ENCODE measurements around the gene POU2F2.
"Not testable (repeated sequence)": the region's sequence is repeated elsewhere in the genome, so short reads cannot be mapped to it uniquely, and the experiment has no call there.

The POU2F2 gene

DNA sequence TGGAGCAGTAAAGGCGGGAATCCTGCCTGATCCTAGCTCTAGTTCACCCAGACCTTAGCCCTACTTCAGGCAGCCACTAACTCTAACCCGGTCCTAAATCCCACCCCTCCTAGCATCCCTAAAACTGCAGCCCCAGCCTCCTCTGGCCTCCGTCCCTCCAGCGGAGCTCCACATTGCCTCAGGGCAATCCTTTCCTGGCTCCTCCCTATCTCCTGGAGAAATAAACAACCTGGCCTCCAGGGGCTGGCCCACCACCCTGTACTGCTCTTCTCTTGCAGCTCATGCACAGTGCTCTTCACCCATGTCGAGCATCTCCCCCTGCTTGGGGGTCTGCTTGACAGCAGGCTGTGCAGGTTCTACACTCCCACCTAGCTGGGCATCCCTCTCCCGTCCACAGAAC, 6.7 kb downstream of the POU2F2 start:
- DNase-seq (ENCODE audit: low read depth) = no peak

DNA sequence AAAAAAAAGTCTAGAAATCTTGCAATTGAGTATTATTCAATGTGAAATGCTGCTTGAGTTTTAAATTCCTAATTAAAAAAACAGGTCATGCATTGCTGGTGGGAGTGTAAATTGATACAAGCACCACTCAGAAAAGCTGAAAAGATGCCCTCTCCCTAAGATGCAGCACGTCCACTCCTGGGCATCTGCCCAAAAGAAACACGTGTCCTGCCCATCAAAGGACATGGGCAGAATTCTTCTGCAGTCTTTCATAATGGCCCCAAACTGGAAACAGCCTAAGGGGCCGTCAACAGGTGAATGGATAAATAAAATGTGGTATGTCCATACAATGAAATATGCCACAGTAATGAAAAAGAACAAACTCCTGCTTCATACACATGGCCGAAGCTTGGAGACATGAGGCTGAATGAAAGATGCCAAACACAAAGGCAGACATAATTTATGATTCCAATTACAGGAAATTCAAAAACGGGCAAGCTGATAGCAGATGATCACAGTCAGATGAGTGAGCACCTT, 7.8 kb downstream of the POU2F2 start:
- no peak for DNase-seq (ENCODE audit: low read depth)

DNA sequence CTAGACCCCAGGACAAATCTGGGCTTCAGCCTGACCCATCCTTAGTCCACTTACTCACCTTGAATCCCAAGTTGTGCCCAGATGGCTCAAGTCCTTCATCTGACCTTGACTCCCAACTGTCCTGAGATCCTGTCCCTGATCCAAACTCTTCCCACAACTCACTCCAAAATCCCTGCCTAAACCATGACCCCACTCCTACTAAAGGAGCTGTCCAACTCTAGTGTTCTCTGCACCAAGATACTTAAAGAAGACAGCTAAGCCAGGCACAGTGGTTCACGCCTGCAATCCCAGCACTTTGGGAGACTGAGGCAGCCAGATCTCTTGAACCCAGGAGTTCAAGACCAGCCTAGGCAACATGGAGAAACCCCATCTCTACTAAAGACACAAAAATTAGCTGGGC, 8.5 kb downstream of the POU2F2 start:
- no peak for DNase-seq (ENCODE audit: low read depth)

DNA sequence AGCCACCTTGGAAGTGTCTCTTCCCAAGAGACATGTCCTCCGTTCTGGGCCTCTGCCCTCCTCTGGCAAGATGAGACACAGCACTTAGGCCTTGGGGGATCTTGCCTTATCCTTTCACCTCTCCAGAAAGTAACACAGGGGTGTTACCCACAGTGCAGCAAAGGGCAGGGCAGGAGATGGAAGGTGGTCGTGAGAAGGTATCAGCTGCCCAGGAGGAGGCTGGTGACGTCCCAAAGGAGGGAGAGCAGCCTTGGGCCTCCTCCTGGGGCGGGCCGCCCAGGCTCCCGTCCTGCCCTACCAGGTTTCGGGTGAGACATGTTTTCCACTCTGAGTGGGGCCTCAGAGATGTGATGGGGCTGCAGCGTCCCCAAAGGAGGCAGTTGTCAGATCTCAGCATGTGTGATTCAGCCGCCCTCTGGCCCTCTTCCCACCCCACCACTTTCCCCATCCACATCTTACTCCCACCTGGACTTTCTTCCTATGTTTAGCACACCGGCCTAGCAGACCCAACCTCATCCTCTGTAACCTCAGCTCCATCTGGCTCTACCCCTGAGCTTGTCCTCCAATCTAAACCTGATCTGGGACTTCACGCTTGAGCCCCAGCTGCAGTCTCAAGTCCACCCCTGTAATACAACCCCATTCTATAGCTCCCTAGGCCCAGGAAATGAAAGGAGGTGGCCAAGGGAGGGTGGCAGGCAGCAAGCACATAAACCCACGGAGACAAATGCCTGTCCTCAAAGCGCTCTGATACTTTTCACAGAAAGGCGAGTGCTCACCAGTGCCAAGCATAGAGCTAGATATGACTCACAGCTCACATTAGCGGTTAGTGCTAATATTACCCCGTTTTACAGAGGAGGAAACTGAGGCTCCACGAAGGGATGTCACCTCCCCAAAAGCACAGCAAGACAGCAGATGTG, 9.3 kb downstream of the POU2F2 start:
- DNase-seq (ENCODE audit: low read depth) = no peak

DNA sequence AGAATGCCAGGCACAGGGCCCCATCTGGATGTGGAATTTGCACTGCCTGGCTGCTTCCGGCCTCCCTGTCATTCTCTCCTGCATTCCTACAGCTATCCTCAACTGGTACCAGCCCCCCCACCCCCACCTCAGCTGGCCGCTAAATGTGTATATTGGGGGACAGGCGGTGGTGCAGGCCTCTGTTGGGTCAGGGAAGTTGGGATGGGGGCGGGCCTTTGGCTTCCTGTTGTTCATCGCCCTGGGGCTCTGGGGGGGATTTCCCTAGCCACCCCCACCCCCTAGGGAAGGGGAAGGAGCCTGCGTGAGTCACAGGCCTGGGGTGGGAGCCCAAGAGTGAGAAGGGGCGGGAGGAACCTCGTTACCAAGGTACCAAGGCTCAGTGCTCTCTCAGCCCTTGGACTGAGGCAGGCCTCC, 10.6 kb downstream of the POU2F2 start:
- peak; percentile 69 for DNase-seq (ENCODE audit: low read depth)

DNA sequence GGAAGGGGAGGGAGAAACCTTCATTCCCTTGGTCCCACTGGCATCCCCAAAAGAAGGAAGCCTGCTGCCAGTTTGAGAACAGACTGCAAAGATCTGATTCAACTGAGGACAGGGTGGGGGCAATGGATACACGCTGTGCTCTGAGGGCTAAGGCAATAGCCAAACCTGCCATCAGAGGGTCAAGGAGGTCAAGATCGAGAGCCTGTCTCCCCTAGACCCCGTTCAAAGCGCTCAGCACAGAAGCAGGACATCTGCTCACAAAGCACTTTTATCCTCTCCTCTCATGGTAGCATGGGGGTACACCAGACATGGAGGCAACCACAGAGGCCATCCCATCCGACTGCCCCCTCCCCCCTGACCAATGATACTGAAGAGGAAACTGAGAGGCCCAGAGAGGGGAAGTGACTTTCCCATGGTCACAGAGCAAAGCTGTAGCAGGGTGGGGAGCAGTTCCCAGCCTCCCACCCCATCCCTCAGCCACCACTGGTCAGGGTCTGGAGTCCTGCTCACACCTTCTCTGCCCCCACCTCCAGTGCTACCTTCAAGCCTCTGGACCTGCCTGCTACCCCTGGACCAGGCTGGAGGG, 11.1 kb downstream of the POU2F2 start:
- DNase-seq (ENCODE audit: low read depth) = no peak

DNA sequence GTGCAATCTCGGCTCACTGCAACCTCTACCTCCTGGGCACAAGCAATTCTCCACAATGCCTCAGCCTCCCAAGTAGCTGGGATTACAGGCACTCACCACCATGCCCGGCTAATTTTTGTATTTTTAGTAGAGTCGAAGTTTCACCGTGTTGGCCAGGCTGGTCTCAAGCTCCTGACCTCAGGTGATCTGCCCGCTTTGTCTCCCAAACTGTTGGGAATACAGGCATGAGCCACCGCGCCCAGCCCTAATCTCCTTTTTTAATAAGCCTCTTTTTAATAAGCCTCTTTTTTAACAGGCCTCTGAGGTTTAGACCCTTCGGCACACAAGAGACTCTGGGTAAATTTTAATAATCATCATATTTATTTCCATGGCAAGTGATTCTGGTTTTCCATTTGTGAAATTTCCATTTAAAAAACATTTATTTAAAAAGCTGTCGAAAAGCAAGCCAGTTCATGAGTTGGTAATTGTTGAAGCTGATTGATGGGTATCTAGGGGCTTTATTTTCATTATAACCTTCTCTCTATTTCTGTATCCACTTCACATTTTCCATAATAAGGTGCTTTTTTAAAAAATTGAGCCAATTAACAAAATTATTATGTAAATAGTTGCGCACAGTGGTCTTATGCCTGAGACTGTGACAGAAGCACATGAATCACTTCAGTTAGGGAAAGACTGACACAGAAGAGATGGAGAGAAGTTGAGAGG, 11.8 kb downstream of the POU2F2 start:
- no peak for DNase-seq (ENCODE audit: low read depth)

DNA sequence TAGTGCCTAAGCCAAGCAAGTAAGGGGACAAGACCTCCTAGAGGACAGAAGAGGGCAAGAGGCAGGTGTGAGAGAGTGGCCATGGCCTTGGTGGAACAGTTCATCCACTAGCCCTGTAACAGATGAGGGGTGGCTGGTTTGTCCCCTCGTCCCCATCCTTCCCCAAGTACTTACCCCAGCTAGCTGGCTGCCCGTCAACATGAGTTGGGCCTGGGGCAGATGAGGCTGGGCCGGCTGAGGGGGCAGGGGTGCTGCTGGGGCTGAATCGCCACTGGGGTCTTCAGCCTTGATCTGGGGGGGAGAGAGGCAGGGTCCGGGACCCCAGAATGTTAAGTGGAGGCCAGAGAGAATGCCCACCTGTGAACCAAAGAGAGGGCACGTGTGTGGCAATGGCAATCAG, 15.2 kb downstream of the POU2F2 start:
- DNase-seq (ENCODE audit: low read depth) = no peak

DNA sequence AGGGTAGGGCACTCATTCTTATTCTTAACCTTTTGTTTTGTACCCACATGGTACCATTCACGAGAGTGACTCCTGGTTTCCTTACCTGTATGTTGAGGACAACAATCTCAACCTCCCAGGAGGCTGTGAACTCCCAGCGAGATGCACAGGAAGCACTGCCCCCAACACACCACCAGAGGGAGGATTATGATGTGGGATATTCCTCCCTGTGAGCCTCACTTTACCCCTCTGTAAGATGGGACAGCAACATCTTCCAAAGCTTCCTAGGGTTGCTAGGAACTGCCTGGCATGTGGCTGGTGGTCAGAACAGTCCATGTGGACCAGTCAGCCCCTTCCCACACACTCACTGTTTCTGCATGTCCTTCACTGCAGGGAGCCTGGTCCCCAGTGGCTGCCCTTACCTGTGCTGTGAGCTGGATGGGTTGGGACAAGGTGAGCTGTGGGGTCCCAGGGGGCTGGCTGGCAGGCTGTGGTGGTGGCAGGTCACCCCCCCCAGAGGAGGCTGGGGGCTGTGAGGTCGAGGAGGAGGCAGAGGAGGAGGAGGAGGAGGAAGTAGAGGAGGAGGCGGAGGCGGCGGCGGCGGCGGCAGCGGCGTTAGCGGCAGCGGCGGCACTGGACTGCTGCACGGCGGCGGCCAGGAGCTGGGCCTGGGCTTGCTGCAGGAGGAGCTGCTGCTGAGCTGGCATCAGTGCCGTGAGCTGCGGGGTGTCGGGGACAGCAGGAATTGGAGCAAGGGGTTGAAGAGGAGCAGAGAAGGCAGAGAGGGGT, 15.8 kb downstream of the POU2F2 start:
- no peak for DNase-seq (ENCODE audit: low read depth)

DNA sequence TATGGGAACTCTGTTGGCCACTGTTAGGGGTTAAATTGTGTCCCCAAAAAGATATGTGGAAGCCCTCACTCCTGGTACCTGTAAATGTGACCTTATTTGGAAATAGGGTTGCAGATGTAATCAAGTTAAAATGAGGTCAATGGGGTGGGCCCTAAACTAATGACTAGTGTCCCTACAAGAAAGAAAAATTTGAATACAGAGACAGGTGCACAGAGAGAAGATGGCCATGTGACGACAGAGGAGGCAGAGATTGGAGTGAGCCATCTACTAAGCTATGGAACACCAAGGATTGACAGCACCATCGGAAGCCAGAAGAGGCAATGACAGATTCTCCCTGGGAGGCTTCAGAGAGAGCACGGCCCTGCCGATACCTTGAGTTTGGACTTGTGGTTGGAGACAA, 16.5 kb downstream of the POU2F2 start:
- DNase-seq (ENCODE audit: low read depth) = no peak

DNA sequence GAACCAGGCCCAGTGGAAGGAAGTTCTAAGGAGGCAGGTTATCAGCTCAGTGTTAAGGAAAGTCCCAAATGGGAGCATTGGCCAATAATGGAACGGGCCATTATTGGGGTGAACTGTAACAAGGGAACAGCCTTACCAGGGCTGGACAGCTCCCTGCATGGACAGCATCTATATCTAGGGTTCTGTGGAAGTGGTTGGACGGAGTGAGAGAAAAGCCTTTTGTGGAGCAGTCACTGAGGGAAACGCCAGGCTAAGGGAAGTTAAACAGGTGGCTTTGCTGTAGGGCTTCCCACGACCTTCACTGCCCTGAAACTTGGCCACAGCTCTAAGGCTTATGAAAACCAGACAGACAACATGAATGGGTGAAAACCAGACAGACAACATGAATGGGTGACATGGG, 17.0 kb downstream of the POU2F2 start:
- DNase-seq (ENCODE audit: low read depth) = no peak

DNA sequence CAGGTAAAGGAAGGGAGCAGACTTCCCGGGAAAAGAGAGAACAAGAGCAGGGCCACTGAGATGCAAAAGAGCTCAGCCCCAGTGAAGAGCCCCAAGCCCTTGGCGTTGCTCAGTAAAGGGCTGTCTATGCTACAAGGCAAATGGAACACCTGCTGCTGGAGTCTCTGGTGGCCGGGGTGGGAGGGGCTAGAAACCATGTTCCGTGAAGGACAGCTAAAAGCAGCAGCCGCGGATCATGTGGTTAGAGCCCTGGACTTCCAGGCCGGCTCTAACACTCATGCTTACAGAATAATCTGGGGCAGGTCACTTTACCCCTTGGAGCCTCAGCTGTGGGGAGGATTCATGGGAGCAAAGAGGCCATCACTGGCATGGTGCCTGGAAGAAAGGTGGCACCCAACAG, 17.8 kb downstream of the POU2F2 start:
- DNase-seq (ENCODE audit: low read depth) = no peak

DNA sequence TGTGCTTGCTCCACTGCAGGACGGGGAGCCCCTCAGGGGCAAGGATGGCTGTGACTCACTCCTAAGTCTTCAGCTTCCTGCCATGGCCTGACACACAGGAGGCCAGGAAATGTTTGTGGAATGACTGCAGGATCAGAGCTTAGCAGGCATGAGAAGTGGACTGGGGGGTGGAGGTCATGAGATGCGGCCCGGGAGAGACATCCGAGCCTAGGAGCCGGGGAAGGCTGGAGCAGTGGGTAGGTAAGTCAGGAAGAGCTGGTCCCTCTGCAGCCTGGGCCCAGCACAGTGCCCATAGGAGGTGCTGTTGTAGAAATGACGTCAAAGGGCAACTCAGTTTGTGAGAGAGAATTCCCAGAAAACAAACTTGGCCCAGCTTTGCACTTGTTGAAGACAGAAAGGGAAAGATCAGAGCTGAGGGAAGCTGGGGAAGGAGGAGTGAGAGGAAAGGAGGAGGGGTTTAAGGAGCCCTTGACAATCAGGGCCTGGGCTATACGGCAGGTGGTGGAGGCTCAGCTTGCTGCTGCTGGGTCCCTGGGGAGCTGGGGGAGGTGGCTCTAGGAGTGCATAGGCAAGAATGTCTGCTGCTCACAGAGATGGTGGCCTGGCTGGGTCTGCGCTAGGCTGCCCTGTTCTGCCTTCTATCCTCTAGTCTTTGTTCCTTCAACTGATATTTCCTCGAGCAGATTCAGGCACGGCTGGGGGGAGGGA, 18.5 kb downstream of the POU2F2 start:
- no peak for DNase-seq (ENCODE audit: low read depth)

DNA sequence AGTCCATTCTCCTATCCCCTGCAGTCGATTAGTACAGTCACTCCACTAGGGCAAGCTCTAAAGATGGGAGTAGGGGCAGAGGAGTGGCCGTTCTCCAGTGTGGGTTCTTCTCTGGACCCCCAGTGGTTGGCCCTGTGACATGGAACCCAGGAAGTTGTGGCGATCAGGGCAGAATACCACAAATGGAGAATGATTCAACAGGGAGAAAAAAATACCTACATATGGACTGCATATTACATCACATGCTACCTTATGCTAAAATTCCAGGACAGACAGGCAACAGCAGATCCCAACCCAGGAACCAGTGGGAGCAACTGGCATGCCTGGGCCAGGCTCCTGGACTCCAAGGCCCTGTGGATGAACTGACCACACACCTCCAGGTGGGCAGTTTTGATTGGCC, 20.4 kb downstream of the POU2F2 start:
- no peak for DNase-seq (ENCODE audit: low read depth)

DNA sequence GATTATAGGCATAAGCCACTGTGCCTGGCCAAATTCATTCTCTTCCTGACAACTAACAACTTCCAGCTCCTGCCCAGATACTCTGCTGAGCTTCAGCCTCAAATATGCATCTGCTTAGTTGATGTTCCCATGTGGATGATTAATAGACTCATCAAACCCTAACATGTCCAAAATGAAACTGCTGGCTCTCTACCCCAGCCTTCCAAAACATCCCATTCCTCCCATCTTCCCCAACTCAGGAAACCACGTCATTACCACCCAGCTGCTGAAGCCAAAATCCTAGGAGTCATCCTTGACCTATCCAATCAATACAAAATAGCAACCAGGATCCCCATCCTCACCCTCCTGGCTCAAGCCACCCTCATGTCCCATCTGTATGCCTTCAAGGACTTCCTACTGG, 20.9 kb downstream of the POU2F2 start:
- no peak for DNase-seq (ENCODE audit: low read depth)

DNA sequence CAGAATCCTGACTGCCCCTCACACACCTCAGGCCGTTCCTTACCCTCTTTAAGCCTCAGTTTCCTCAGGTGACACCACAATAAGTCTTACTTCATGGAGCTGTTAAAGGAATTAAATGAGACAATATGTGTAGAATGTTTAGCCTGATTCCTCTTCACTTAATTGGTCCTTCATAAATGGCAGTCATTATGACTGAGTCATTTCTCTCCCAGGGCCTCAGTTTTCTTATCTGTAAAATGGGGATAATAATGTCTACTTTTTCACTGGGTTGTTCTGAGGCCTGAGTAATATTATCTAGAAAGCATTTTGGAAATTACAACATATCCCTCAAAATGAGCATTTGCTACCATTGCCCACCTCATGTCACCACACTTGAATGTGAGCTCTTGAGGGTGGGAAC, 21.6 kb downstream of the POU2F2 start:
- DNase-seq (ENCODE audit: low read depth) = no peak

DNA sequence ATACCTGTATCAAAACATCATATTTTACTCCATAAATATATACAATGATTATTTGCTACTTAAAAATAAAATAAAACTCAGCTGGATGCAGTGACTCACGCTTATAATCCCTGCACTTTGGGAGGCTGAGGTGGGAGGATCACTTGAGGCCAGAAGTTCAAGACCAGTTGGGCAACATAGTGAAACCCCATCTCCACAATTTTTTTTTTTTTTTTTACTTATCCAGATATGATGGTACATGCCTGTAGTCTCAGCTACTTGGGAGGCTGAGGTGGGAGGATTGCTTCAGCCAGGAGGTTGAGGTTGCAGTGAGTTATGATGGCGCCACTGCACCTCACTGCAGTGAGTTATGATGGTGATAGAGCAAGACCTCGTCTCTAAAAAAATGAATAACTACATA, 22.4 kb downstream of the POU2F2 start:
- no peak for DNase-seq (ENCODE audit: low read depth)

DNA sequence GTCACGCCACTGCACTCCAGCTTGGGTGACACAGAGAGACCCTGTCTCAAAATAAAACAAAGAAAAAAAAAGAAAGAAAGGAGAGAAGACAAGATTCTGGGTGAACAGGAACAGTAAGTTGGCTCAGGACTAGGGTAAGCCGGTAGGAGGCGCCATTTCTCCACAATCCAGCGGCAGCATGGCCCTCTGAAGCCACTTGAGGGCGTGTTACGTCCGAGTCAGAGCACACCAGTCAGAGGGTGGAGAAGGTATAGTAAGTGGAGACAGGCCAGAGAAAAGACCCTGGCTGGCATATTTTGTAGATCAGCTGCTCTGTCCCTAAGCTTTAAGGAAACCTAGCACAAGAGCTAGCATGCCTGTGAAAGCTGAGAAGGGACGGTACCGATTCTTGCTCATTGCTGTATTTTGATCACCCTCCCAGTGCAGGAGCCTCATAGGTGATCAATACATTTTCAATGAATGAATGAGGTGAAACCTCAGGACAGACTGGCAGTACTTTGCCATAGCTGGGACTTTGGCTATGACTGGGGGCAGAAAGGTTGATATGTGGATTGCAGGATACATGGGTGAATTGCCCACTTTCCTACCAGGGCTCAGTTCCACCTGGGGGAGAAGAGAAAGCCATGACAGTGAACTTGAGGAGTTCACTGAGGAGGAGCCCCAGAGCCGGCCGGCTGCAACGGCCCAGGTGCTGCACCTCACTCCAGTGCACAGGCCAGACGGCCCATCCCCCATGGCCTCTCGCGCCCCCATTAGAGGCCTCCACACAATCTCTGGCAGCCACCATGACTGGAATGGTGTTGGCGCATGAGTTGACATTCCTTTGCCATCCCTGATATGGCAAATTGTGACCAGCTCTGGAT, 23.5 kb downstream of the POU2F2 start:
- DNase-seq (ENCODE audit: low read depth) = peak; percentile 82

DNA sequence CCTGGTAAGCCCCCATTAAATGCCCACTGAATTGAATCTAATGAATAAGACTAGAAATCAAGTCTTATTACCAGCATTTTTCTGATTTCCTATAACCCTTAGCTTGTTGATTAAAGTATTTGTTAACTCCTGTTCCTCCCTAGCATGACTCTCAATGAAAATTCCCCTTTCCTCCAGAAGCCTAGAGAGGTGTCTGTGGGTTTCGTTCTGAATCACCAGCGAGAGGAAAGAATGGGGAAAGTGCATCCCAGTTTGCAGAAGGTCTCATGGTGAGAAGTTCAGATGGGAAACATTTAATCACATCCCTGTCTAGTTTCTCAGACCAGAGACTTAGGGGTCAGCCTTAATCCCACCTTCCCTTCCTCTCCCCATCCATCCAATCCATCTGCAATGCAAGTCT, 26.9 kb downstream of the POU2F2 start:
- no peak for DNase-seq (ENCODE audit: low read depth)

DNA sequence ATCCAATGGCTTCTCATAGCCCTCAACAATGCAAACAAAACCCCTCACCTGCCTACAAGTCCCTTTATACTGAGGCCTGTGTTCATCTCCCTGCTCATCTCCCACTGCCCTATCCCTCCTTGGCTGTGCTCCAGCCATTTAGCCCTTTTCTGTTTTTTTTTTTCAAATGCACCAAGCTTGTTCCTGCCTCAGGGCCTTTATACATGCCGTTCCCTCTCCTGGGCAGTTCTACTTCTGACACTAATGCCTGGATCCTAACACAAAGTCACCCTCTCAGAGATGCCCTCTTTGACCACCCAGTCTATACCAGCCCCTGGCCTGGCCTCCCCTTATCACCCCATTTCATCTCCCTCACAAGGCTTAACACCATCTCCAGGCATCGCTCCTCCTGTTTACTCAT, 29.4 kb downstream of the POU2F2 start:
- DNase-seq (ENCODE audit: low read depth) = no peak

DNA sequence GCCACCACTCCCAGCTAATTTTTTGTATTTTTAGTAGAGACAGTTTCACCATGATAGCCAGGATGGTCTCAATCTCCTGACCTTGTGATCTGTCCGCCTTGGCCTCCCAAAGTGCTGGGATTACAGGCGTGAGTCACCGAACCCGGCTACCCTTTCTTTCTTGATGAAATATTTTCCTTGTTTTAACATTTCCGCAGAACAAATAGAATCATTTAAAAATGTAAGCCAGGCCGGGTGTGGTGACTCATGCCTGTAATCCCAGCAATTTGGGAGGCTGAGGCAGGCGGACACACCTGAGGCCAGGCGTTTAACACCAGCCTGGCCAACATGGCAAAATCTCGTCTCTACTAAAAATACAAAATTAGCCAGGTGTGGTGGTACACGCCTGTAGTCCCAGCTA, 32.0 kb downstream of the POU2F2 start:
- DNase-seq (ENCODE audit: low read depth) = not testable (repeated sequence)

Data from activated gamma-delta T cell treated with anti-CD3 and anti-CD28 coated beads, Interleukin-2, amount 50 U/mL, for 16 hours (primary cell).